ENCODE measurements around the gene LRSAM1. TPM values are rescaled to one million over a fixed set of nuclear protein-coding genes. Genes with fewer than 3 reads are reported as not detected.
A peak's percentile ranks its signal among the peaks of the same experiment; 100 is the strongest.

Gene LRSAM1
- total and polyA plus RNA-seq, 9 of the 15 experiments (the other 6 are each of a cell fraction or from before 2014, with no cell fraction given) = 0.07 to 16.2 (median 4.7) TPM

DNA sequence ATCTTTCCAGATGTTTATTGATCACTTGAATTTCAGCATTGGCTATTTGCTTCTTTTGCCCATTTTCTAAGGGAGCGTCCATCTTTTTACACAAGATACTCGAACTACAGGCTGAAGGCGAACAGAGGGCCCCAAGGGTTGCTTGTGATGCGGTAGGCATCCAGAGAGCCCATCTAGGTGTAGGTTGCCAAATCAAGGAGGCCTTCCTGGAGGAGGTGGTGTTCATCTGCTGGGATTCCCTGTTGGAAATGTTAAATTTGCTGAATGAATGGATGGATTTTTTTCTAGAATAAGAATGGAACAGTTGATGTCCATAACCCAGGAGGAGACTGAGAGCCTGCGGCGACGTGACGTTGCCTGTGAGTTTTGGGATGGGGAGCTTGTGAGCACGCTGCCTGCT is 31.4 kb downstream of the LRSAM1 start:
- in situ Hi-C loops (cut with MboI) = no loop called here
- ATAC-seq (no peak), DNase-seq (ENCODE audit: extremely low read depth in 1 of 4, low spot score in 3 of 4) (no peak), FAIRE-seq (no peak)
- Histone ChIP-seq H3K4me1 (replicated peaks in 1 of 2; ENCODE audit: control insufficient read depth in 2 of 2, insufficient read depth in 2 of 2, low read length in 2 of 2) (peaks cover 0 to 4% of the 10 kb centered on the region in 2 experiments; a peak in 2 of 5 replicates), H3K9ac (ENCODE audit: insufficient read depth in 1 of 2, low read depth in 2 of 2, low read length in 2 of 2) (peak overlapping the region in 1 of 2 experiments; percentile 82; a peak in 2 of 4 replicates), H4K20me1 (replicated peaks; ENCODE audit: control insufficient read depth, insufficient read depth, low read length) (no peaks in the 10 kb centered on the region), H3K27me3 (ENCODE audit: control insufficient read depth in 2 of 2, insufficient read depth in 2 of 2, low read length in 2 of 2) (no peaks in the 10 kb centered on the region), H3K79me2 (ENCODE audit: control insufficient read depth, insufficient read depth, low read length) (no peaks in the 10 kb centered on the region), H3K4me2 (ENCODE audit: insufficient read depth, low read length) (no peak overlapping the region), H3K36me3 (ENCODE audit: control insufficient read depth, insufficient read depth, low read length) (peaks cover 26% of the 10 kb centered on the region; the same call in 1 of the 3 replicates), H3K4me3 (no peak overlapping the region), H3K9me3 (replicated peaks; ENCODE audit: control insufficient read depth, insufficient read depth, low read depth, low read length) (no peaks in the 10 kb centered on the region), H3K27ac (ENCODE audit: extremely low read depth, low read depth, low read length) (no peak overlapping the region), H2AFZ (ENCODE audit: low read depth, low read length) (no peak overlapping the region), H3K9me1 (ENCODE audit: control insufficient read depth, insufficient read depth, low read length) (no peaks in the 10 kb centered on the region)
- 88% methylated on average over 9 of the region's 9 CpGs for WGBS (ENCODE audit: insufficient coverage, low coverage, missing lambda C conversion rate)
- CTCF ChIA-PET (ENCODE audit: low intra/inter-chr PET ratio) = no interaction called here
- BruUV-seq (replicated peaks) = no TSS peak
- TF ChIP-seq BCOR (IDR thresholded peaks at IDR 0.05) (peak; percentile 59; the same call in 1 of the 2 replicates), ZFP36 (IDR thresholded peaks at IDR 0.05; ENCODE audit: low read depth, low read length, partially characterized antibody) (peak; percentile 98), ZNF436 (CRISPR knock-in tag; IDR thresholded peaks at IDR 0.05) (peak; percentile 68; the same call in 1 of the 2 replicates), DDX20 (tag; IDR thresholded peaks at IDR 0.05; ENCODE audit: low read depth) (no peak), RBM25 (IDR thresholded peaks at IDR 0.05; ENCODE audit: low read depth, low read length, severe bottlenecking) (peak; percentile 78), TRIM24 (IDR thresholded peaks at IDR 0.05) (no peak), STAT5B (CRISPR knock-in tag; IDR thresholded peaks at IDR 0.05) (no peak)
- TF ChIP-seq, protein P1, sequence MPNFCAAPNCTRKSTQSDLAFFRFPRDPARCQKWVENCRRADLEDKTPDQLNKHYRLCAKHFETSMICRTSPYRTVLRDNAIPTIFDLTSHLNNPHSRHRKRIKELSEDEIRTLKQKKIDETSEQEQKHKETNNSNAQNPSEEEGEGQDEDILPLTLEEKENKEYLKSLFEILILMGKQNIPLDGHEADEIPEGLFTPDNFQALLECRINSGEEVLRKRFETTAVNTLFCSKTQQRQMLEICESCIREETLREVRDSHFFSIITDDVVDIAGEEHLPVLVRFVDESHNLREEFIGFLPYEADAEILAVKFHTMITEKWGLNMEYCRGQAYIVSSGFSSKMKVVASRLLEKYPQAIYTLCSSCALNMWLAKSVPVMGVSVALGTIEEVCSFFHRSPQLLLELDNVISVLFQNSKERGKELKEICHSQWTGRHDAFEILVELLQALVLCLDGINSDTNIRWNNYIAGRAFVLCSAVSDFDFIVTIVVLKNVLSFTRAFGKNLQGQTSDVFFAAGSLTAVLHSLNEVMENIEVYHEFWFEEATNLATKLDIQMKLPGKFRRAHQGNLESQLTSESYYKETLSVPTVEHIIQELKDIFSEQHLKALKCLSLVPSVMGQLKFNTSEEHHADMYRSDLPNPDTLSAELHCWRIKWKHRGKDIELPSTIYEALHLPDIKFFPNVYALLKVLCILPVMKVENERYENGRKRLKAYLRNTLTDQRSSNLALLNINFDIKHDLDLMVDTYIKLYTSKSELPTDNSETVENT (CRISPR knock-in tag; IDR thresholded peaks at IDR 0.05) = no peak
- POLR2A ChIA-PET = interaction anchor here (0.6 kb wide), 1 partner anchor 366 kb away, joined by 3 read pairs; no protein-coding TSS in a partner anchor
- intact Hi-C loops (cut with micrococcal nuclease) = no loop called here

All from K562 (cell line).